ENCODE data around the gene GPR158. TPM values are rescaled to one million over a fixed set of nuclear protein-coding genes. Genes with fewer than 3 reads are reported as not detected.

The GPR158 gene
- total RNA-seq, 1 experiment from 2014 or later, result 2.9 TPM

DNA sequence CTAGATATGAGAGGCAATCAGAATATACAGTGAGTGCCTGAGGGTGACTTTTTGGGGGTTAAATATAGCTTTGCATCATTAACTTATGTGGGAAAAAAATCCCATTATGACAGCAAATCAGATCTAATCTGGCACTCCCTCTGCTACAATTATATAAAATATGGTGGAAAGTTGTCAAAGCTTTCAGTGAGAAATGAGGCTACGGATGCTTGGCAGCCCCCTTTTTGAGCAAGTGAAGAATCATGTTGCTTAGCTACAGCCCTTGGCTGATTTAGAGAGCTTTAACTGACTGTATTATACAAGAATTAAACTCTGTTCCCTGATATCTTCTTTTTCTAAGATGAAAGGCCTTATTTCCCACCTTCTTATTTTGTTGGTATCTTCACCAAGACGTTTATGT lies 57.4 kb downstream of the GPR158 start:
- no peak overlapping the region for H3K4me3 ChIP-seq (replicated peaks in 1 of 2; ENCODE audit: low read depth in 1 of 2, low read length in 2 of 2)
- DNase-seq (ENCODE audit: low read depth, low spot score) (no peak), ATAC-seq (no peak)
- TF ChIP-seq POLR2A (IDR thresholded peaks at IDR 0.05; ENCODE audit: borderline replicate concordance, extremely low read depth, insufficient read depth, insufficient read length) (no peak), ATF3 (IDR thresholded peaks at IDR 0.05) (no peak), SRF (IDR thresholded peaks at IDR 0.05; ENCODE audit: low read depth) (no peak), FOSL1 (IDR thresholded peaks at IDR 0.05; ENCODE audit: low read depth) (no peak), ELF1 (IDR thresholded peaks at IDR 0.05; ENCODE audit: borderline replicate concordance, low read depth) (no peak), ZNF274 (IDR thresholded peaks at IDR 0.05; ENCODE audit: low read depth, low read length) (no peak), ZFX (IDR thresholded peaks at IDR 0.05) (no peak), SIN3A (IDR thresholded peaks at IDR 0.05; ENCODE audit: low read depth) (no peak), YY1 (IDR thresholded peaks at IDR 0.05; ENCODE audit: extremely low read depth, insufficient replicate concordance, low read depth, low read length) (no peak), EZH2phosphoT487 (IDR thresholded peaks at IDR 0.05; ENCODE audit: borderline replicate concordance) (no peak), SP1 (IDR thresholded peaks at IDR 0.05; ENCODE audit: low read depth) (no peak), ZBTB33 (IDR thresholded peaks at IDR 0.05; ENCODE audit: extremely low read depth, insufficient replicate concordance, low read length) (no peak)
- TF ChIP-seq, protein P1, sequence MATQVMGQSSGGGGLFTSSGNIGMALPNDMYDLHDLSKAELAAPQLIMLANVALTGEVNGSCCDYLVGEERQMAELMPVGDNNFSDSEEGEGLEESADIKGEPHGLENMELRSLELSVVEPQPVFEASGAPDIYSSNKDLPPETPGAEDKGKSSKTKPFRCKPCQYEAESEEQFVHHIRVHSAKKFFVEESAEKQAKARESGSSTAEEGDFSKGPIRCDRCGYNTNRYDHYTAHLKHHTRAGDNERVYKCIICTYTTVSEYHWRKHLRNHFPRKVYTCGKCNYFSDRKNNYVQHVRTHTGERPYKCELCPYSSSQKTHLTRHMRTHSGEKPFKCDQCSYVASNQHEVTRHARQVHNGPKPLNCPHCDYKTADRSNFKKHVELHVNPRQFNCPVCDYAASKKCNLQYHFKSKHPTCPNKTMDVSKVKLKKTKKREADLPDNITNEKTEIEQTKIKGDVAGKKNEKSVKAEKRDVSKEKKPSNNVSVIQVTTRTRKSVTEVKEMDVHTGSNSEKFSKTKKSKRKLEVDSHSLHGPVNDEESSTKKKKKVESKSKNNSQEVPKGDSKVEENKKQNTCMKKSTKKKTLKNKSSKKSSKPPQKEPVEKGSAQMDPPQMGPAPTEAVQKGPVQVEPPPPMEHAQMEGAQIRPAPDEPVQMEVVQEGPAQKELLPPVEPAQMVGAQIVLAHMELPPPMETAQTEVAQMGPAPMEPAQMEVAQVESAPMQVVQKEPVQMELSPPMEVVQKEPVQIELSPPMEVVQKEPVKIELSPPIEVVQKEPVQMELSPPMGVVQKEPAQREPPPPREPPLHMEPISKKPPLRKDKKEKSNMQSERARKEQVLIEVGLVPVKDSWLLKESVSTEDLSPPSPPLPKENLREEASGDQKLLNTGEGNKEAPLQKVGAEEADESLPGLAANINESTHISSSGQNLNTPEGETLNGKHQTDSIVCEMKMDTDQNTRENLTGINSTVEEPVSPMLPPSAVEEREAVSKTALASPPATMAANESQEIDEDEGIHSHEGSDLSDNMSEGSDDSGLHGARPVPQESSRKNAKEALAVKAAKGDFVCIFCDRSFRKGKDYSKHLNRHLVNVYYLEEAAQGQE (IDR thresholded peaks at IDR 0.05; ENCODE audit: low read depth), result no peak
- TF ChIP-seq, protein P2, sequence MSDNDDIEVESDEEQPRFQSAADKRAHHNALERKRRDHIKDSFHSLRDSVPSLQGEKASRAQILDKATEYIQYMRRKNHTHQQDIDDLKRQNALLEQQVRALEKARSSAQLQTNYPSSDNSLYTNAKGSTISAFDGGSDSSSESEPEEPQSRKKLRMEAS (IDR thresholded peaks at IDR 0.05), result no peak
- TF ChIP-seq, protein P3, sequence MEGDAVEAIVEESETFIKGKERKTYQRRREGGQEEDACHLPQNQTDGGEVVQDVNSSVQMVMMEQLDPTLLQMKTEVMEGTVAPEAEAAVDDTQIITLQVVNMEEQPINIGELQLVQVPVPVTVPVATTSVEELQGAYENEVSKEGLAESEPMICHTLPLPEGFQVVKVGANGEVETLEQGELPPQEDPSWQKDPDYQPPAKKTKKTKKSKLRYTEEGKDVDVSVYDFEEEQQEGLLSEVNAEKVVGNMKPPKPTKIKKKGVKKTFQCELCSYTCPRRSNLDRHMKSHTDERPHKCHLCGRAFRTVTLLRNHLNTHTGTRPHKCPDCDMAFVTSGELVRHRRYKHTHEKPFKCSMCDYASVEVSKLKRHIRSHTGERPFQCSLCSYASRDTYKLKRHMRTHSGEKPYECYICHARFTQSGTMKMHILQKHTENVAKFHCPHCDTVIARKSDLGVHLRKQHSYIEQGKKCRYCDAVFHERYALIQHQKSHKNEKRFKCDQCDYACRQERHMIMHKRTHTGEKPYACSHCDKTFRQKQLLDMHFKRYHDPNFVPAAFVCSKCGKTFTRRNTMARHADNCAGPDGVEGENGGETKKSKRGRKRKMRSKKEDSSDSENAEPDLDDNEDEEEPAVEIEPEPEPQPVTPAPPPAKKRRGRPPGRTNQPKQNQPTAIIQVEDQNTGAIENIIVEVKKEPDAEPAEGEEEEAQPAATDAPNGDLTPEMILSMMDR (IDR thresholded peaks at IDR 0.05 in 2 of 3, conservative IDR thresholded peaks at IDR 0.05 in 1 of 3; ENCODE audit: borderline replicate concordance in 1 of 3, insufficient read depth in 1 of 3, low read depth in 2 of 3, low read length in 2 of 3), result no peak
- ChIA-PET POLR2A (no interaction called here), CTCF (no interaction called here), RAD21 (ENCODE audit: low non-redundant PET in 1 of 2, low total read pairs in 2 of 2, uncharacterized antibody in 2 of 2, unreplicated experiment in 2 of 2) (no interaction called here)
- H3K27ac ChIP-seq (ENCODE audit: low read depth, low read length), result no peak overlapping the region
- intact Hi-C loops (cut with micrococcal nuclease), result no loop called here
- no peak overlapping the region for H3K4me2 ChIP-seq (ENCODE audit: low read length)
- H3K9me2 ChIP-seq (ENCODE audit: insufficient read depth), result no peaks in the 10 kb centered on the region
- no peaks in the 10 kb centered on the region for H4K20me1 ChIP-seq (ENCODE audit: insufficient read depth)
- no peak overlapping the region for H3K9ac ChIP-seq (ENCODE audit: low read length)
- no peak overlapping the region for H2AFZ ChIP-seq (ENCODE audit: low read depth, low read length, poor library complexity, severe bottlenecking)
- no peaks in the 10 kb centered on the region for H3K27me3 ChIP-seq (ENCODE audit: insufficient read depth, low read length)
- H3K79me2 ChIP-seq (ENCODE audit: insufficient read depth, low read length), result no peaks in the 10 kb centered on the region
- H3K4me1 ChIP-seq (ENCODE audit: control insufficient read depth in 1 of 2, insufficient read depth in 2 of 2, low read length in 2 of 2), result no peaks in the 10 kb centered on the region
- no peaks in the 10 kb centered on the region for H3K36me3 ChIP-seq (ENCODE audit: control insufficient read depth in 1 of 2, insufficient read depth in 2 of 2, low read length in 2 of 2)
- no TSS peak for BruUV-seq (replicated peaks)
- H3K9me3 ChIP-seq (ENCODE audit: control insufficient read depth in 1 of 2, insufficient read depth in 1 of 2, low read depth in 1 of 2, low read length in 2 of 2), result no peaks in the 10 kb centered on the region
